Peyer's patch (tissue), 4 donors: Measurements from ENCODE around the gene ZFC3H1.

ENCODE experiments used
- POLR2A ChIP-seq, 2 donors: fragments of 450-650 bp; IDR thresholded peaks; one replicate each; pipeline ENCODE4 v1.5.1; 2017; ENCODE audit warnings: antibody characterized with exemption in 2 of 2, mild to moderate bottlenecking in 2 of 2, moderate library complexity in 2 of 2
- TF ChIP-seq, protein P1 (sequence below), 6 experiments: fragments of 450-650 bp in 4 of 6; fragments of 200-600 bp in 2 of 6; sonication (generic) in 1 of 6; IDR thresholded peaks; one replicate each; pipeline ENCODE4 v1.5.1; 2017 to 2019; ENCODE audit warnings: antibody characterized with exemption in 6 of 6, mild to moderate bottlenecking in 3 of 6, moderate library complexity in 1 of 6

DNA sequence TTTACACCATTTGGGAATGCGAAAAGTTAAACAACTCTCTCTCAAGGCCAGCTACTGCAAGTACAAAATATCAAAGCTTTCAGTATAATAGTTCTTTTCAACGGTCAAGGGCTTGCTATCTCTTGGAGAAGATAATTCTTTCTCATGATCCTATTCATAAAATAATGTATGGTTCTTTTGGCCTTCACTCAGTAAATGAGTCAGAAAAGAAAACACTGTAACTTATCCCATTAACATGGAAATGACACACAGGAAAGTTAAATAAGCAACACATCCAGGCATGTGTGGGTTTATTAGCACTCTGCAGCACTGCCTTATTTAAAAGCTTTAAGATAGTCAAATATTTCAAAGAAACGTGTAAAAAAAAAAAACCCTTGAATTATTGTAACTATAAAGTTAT is 36.9 kb downstream of the ZFC3H1 start:
- TF ChIP-seq, protein P1, sequence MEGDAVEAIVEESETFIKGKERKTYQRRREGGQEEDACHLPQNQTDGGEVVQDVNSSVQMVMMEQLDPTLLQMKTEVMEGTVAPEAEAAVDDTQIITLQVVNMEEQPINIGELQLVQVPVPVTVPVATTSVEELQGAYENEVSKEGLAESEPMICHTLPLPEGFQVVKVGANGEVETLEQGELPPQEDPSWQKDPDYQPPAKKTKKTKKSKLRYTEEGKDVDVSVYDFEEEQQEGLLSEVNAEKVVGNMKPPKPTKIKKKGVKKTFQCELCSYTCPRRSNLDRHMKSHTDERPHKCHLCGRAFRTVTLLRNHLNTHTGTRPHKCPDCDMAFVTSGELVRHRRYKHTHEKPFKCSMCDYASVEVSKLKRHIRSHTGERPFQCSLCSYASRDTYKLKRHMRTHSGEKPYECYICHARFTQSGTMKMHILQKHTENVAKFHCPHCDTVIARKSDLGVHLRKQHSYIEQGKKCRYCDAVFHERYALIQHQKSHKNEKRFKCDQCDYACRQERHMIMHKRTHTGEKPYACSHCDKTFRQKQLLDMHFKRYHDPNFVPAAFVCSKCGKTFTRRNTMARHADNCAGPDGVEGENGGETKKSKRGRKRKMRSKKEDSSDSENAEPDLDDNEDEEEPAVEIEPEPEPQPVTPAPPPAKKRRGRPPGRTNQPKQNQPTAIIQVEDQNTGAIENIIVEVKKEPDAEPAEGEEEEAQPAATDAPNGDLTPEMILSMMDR (IDR thresholded peaks at IDR 0.05): no peak
- TF ChIP-seq POLR2A (IDR thresholded peaks at IDR 0.05): no peak
